ENCODE measurements around the gene RPS6KA5.
"Not testable (repeated sequence)": the region's sequence is repeated elsewhere in the genome, so short reads cannot be mapped to it uniquely, and the experiment has no call there.

RPS6KA5 gene

DNA sequence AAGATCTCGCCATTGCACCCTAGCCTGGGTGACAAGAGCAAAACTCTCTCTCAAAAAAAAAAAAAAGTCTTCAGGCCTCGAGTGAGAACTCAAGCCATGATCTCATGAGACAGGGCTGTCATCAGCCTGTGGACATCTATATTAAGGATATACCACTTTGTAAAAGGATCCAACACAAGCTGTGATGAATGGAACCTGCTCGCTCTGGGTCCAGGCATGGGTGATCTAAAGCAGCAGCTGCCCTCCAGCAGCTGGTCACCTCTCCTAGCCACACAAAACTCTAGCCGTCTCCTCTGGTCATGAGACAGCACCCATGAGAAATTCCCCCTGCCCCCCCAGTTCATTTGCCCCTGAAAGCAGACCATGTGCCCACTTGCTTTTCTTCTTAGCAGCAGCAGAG, 34.3 kb upstream of the RPS6KA5 start:
- no peak for DNase-seq
- no peak overlapping the region for H3K4me3 ChIP-seq (ENCODE audit: low read length)

DNA sequence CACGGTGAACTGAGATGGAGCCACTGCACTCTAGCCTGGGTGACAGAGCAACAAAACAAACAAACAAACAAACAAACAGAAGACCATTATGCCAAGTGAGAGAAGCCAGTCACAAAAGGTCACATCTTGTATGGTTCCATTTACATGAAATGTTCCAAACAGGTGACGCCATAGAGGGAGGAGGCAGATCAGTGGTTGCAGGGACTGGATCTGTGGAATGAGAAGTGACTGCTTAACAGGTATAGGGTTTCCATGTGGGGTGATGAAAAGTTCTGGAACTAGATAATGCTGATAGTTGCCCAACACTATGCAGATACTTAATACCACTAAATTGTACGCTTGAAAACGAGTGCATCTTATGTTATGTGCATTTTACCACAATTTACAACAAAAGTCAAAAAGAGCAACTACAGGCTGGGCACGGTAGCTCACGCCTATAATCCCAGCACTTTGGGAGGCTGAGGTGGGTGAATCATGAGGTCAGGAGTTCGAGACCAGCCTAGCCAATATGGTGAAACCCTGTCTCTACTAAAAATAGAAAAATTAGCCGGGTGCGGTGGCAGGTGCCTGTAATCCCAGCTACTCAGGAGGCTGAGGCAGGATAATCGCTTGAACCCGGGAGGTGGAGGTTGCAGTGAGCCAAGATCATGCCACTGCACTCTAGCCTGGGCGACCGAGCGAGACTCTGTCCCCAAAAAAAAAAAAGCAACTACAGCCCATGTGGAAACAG, 33.5 kb upstream of the RPS6KA5 start:
- H2AFZ ChIP-seq (ENCODE audit: low read length); H3K79me2 ChIP-seq (ENCODE audit: low read length); H3K4me3 ChIP-seq (ENCODE audit: low read length); H3K27ac ChIP-seq (ENCODE audit: low read length); H3K9me3 ChIP-seq (replicated peaks; ENCODE audit: insufficient read depth, low read length); H3K4me2 ChIP-seq (ENCODE audit: low read depth, low read length); H3K4me1 ChIP-seq (ENCODE audit: low read length); H3K27me3 ChIP-seq (replicated peaks; ENCODE audit: insufficient read depth, low read length); H3K9me2 ChIP-seq (replicated peaks; ENCODE audit: insufficient read depth, low read length); H3K9ac ChIP-seq (ENCODE audit: low read length); DNase-seq; H3K36me3 ChIP-seq (replicated peaks; ENCODE audit: insufficient read depth, low read length); H3F3A ChIP-seq (ENCODE audit: insufficient read depth, low read length); H4K20me1 ChIP-seq (ENCODE audit: insufficient read depth, low read length): not testable (repeated sequence)

More for the DNA sequence above, 34.3 kb upstream of the RPS6KA5 start:
- Histone ChIP-seq H3K9me2 (replicated peaks; ENCODE audit: insufficient read depth, low read length) (no peaks in the 10 kb centered on the region), H3K4me2 (ENCODE audit: low read depth, low read length) (no peak overlapping the region), H4K20me1 (ENCODE audit: insufficient read depth, low read length) (no peaks in the 10 kb centered on the region), H3K9ac (ENCODE audit: low read length) (no peak overlapping the region), H2AFZ (ENCODE audit: low read length) (no peak overlapping the region), H3K36me3 (replicated peaks; ENCODE audit: insufficient read depth, low read length) (no peaks in the 10 kb centered on the region), H3K79me2 (ENCODE audit: low read length) (no peaks in the 10 kb centered on the region), H3K27ac (ENCODE audit: low read length) (no peak overlapping the region), H3K27me3 (replicated peaks; ENCODE audit: insufficient read depth, low read length) (no peaks in the 10 kb centered on the region), H3K9me3 (replicated peaks; ENCODE audit: insufficient read depth, low read length) (no peaks in the 10 kb centered on the region), H3K4me1 (ENCODE audit: low read length) (no peaks in the 10 kb centered on the region), H3F3A (ENCODE audit: insufficient read depth, low read length) (no peaks in the 10 kb centered on the region)
- TF ChIP-seq EZH2phosphoT487 (IDR thresholded peaks at IDR 0.05; ENCODE audit: low read length) = no peak
- TF ChIP-seq EZH2 (optimal IDR thresholded peaks at IDR 0.05; ENCODE audit: low read depth, low read length) = no peak
- TF ChIP-seq, protein P1, sequence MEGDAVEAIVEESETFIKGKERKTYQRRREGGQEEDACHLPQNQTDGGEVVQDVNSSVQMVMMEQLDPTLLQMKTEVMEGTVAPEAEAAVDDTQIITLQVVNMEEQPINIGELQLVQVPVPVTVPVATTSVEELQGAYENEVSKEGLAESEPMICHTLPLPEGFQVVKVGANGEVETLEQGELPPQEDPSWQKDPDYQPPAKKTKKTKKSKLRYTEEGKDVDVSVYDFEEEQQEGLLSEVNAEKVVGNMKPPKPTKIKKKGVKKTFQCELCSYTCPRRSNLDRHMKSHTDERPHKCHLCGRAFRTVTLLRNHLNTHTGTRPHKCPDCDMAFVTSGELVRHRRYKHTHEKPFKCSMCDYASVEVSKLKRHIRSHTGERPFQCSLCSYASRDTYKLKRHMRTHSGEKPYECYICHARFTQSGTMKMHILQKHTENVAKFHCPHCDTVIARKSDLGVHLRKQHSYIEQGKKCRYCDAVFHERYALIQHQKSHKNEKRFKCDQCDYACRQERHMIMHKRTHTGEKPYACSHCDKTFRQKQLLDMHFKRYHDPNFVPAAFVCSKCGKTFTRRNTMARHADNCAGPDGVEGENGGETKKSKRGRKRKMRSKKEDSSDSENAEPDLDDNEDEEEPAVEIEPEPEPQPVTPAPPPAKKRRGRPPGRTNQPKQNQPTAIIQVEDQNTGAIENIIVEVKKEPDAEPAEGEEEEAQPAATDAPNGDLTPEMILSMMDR (IDR thresholded peaks at IDR 0.05; ENCODE audit: low read length) = no peak

- Histone ChIP-seq H3F3A (ENCODE audit: insufficient read depth, low read length) (no peaks in the 10 kb centered on the region), H3K36me3 (replicated peaks; ENCODE audit: insufficient read depth, low read length) (no peaks in the 10 kb centered on the region), H3K4me3 (ENCODE audit: low read length) (no peak overlapping the region), H3K4me1 (ENCODE audit: low read length) (no peaks in the 10 kb centered on the region), H3K79me2 (ENCODE audit: low read length) (no peaks in the 10 kb centered on the region), H4K20me1 (ENCODE audit: insufficient read depth, low read length) (no peaks in the 10 kb centered on the region), H2AFZ (ENCODE audit: low read length) (no peak overlapping the region), H3K4me2 (ENCODE audit: low read depth, low read length) (no peak overlapping the region), H3K9ac (ENCODE audit: low read length) (no peak overlapping the region), H3K9me2 (replicated peaks; ENCODE audit: insufficient read depth, low read length) (no peaks in the 10 kb centered on the region), H3K27ac (ENCODE audit: low read length) (no peak overlapping the region), H3K9me3 (replicated peaks; ENCODE audit: insufficient read depth, low read length) (no peaks in the 10 kb centered on the region), H3K27me3 (replicated peaks; ENCODE audit: insufficient read depth, low read length) (no peaks in the 10 kb centered on the region)
- TF ChIP-seq, protein P1 (IDR thresholded peaks at IDR 0.05; ENCODE audit: low read length) = no peak
- TF ChIP-seq EZH2 (optimal IDR thresholded peaks at IDR 0.05; ENCODE audit: low read depth, low read length) (no peak), EZH2phosphoT487 (IDR thresholded peaks at IDR 0.05; ENCODE audit: low read length) (no peak)
- no peak for DNase-seq
These were observed 31.6 kb upstream of the RPS6KA5 start for GRCh38 chr14:91092073-91092472.

DNA sequence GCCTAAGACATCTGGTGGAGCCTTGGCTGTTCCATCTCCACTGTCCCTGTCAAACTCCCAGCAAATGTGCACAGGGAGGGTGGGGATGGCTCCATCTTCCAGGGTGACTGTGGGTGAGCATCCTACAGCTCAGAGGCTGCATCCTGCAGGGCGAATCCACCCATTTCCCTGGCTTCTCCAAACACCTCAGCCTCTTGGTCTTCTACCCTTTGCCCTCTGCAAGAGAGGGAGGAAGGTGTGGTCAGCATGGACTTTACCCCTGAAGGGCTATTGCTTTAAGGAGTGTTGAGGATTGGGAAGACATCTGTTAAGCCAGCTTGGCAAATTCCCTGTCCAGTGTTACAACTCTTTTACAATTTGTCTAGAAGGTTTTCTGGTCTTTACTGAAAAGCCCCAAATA, 30.3 kb upstream of the RPS6KA5 start:
- H3K4me1 ChIP-seq (ENCODE audit: low read length) = no peaks in the 10 kb centered on the region
- H3K4me2 ChIP-seq (ENCODE audit: low read depth, low read length) = no peak overlapping the region
- H4K20me1 ChIP-seq (ENCODE audit: insufficient read depth, low read length) = no peaks in the 10 kb centered on the region
- H3F3A ChIP-seq (ENCODE audit: insufficient read depth, low read length) = no peaks in the 10 kb centered on the region
- H3K9me3 ChIP-seq (replicated peaks; ENCODE audit: insufficient read depth, low read length) = no peaks in the 10 kb centered on the region
- no peaks in the 10 kb centered on the region for H3K36me3 ChIP-seq (replicated peaks; ENCODE audit: insufficient read depth, low read length)
- TF ChIP-seq, protein P1 (IDR thresholded peaks at IDR 0.05; ENCODE audit: low read length) = no peak
- no peak for TF ChIP-seq EZH2 (optimal IDR thresholded peaks at IDR 0.05; ENCODE audit: low read depth, low read length)
- TF ChIP-seq EZH2phosphoT487 (IDR thresholded peaks at IDR 0.05; ENCODE audit: low read length) = no peak
- no peak overlapping the region for H2AFZ ChIP-seq (ENCODE audit: low read length)
- no peaks in the 10 kb centered on the region for H3K9me2 ChIP-seq (replicated peaks; ENCODE audit: insufficient read depth, low read length)
- H3K27ac ChIP-seq (ENCODE audit: low read length) = no peak overlapping the region
- no peak overlapping the region for H3K4me3 ChIP-seq (ENCODE audit: low read length)
- H3K9ac ChIP-seq (ENCODE audit: low read length) = no peak overlapping the region
- H3K27me3 ChIP-seq (replicated peaks; ENCODE audit: insufficient read depth, low read length) = no peaks in the 10 kb centered on the region
- no peaks in the 10 kb centered on the region for H3K79me2 ChIP-seq (ENCODE audit: low read length)
- no peak for DNase-seq
